Right lobe of liver (tissue), 6 donors: ENCODE results near the gene CUX1. TPM values are rescaled to one million over a fixed set of nuclear protein-coding genes. Genes with fewer than 3 reads are reported as not detected.
"Not testable (repeated sequence)": the region's sequence is repeated elsewhere in the genome, so short reads cannot be mapped to it uniquely, and the experiment has no call there.

Source experiments
- ATAC-seq, 4 donors: fragments of 200-7000 bp; cut with Tn5 transposase; one replicate each; pipeline ENCODE4 v1.9.1; 2020; ENCODE audit warnings: mild to moderate bottlenecking in 4 of 4, moderate library complexity in 4 of 4
- DNase-seq, 3 donors: peaks; one replicate each; pipeline ENCODE4 v3.0.0-alpha.2; 2020
- H3K27ac ChIP-seq, 3 donors: fragments of 200-600 bp; one replicate each; pipeline ENCODE4 v1.8.0; 2022
- H3K27me3 ChIP-seq, 2 donors: fragments of 200-600 bp; one replicate each; pipeline ENCODE4 v1.8.0; 2022
- H3K36me3 ChIP-seq, 4 donors: fragments of 200-600 bp; sonication (generic) in 1 of 4; one replicate each; pipeline versions ENCODE4 v1.5.1 to v1.8.0; 2017 to 2022; ENCODE audit warnings: control low read depth in 1 of 4
- H3K4me1 ChIP-seq, 4 donors: fragments of 200-600 bp; sonication (generic) in 1 of 4; one replicate each; pipeline versions ENCODE4 v1.5.1 to v1.8.0; 2017 to 2022; ENCODE audit warnings: control low read depth in 1 of 4
- H3K4me3 ChIP-seq, 3 donors: fragments of 200-600 bp; one replicate each; pipeline ENCODE4 v1.8.0; 2022
- H3K9me3 ChIP-seq, 4 donors: fragments of 200-600 bp; sonication (generic) in 1 of 4; one replicate each; pipeline versions ENCODE4 v1.5.1 to v1.8.0; 2017 to 2022; ENCODE audit warnings: control low read depth in 1 of 4
- CTCF ChIP-seq, 4 donors: fragments of 200-600 bp in 3 of 4; fragments of 450-650 bp in 1 of 4; IDR thresholded peaks; one replicate each; pipeline versions ENCODE4 v1.5.1 to v1.8.0; 2016 to 2022; ENCODE audit warnings: antibody characterized with exemption in 4 of 4, mild to moderate bottlenecking in 2 of 4
- POLR2A ChIP-seq: fragments of 450-650 bp; IDR thresholded peaks from one replicate; pipeline ENCODE4 v1.6.1; 2017; ENCODE audit warnings: antibody characterized with exemption, mild to moderate bottlenecking
- WGBS: methylation state at CpG from one replicate; pipeline ENCODE4 v1.1.6; 2018; ENCODE audit warnings: low coverage, low lambda C conversion rate; ENCODE audit not compliant: insufficient coverage; ENCODE audit errors: missing lambda C conversion rate; 5-methylcytosine and 5-hydroxymethylcytosine counted together
- intact Hi-C, 2 donors: fragments of 100-400 bp; cut with DNase I; formaldehyde crosslinking; loops; one replicate each; pipeline versions ENCODE4 v1.11.2 to v1.14.1; 2022
- total RNA-seq, 6 experiments: library from RNA; depleted of rRNA in 2 of 6; stranded (reverse); fragments of >200 nt in 2 of 6; fragmentation: NEBNext Ultra II Directional in 3 of 6; extraction: Animal tissue kit (Norgen Biotek cat#: 25700) in 3 of 6; gene quantifications; one replicate each; pipeline versions ENCODE4 v1.1.0 to v1.2.4, GENCODE V29; 2016 to 2023
- donor health status: DM: no; HTN: yes; CAD: no.
- donor health status: DM: no; HTN: no; CAD: no.
- donor health status: DM: no; HTN: no; CAD: no.
- donor health status: DM: no; HTN: yes; CAD: no.
- donor health status: DM: no; HTN: yes; CAD: no.

CUX1 gene
- total RNA-seq, 6 experiments from 2014 or later, result 34.3 to 53.1 (median 40.6) TPM

- Histone ChIP-seq H3K9me3 (no peaks in the 10 kb centered on the region), H3K27me3 (no peaks in the 10 kb centered on the region), H3K4me3 (no peak overlapping the region), H3K27ac (no peak overlapping the region), H3K4me1 (no peaks in the 10 kb centered on the region), H3K36me3 (no peaks in the 10 kb centered on the region)
- no peak for DNase-seq
- intact Hi-C loops, result no loop called here
- ATAC-seq, result peak in 1 of 4 donors; percentile 21
- WGBS, result 92% methylated on average over 3 of the region's 12 CpGs
- no peak for TF ChIP-seq POLR2A
- TF ChIP-seq CTCF (IDR thresholded peaks at IDR 0.05), result no peak
Observed at GRCh38 chr7:102008535-102009262, 191.3 kb downstream of the CUX1 start.

- DNase-seq, result no peak
- H3K27ac ChIP-seq, result no peak overlapping the region
- 88% methylated on average over 4 of the region's 5 CpGs for WGBS
- no peak for ATAC-seq
- no peak for TF ChIP-seq POLR2A
- TF ChIP-seq CTCF (IDR thresholded peaks at IDR 0.05), result no peak
- H3K4me1 ChIP-seq, result no peaks in the 10 kb centered on the region
- H3K4me3 ChIP-seq, result no peak overlapping the region
- intact Hi-C loops, result no loop called here
- H3K36me3 ChIP-seq, result no peaks in the 10 kb centered on the region
- no peaks in the 10 kb centered on the region for H3K27me3 ChIP-seq
- H3K9me3 ChIP-seq, result no peaks in the 10 kb centered on the region
Observed at GRCh38 chr7:102009628-102010027, 192.2 kb downstream of the CUX1 start.

GRCh38 chr7:102012112-102012830, 194.8 kb downstream of the CUX1 start:
- ATAC-seq, result not testable (repeated sequence)

GRCh38 chr7:102012941-102013461, 195.6 kb downstream of the CUX1 start:
- no peak for TF ChIP-seq POLR2A
- no peak for TF ChIP-seq CTCF (IDR thresholded peaks at IDR 0.05)
- Histone ChIP-seq H3K4me1 (no peaks in the 10 kb centered on the region), H3K4me3 (no peak overlapping the region), H3K27ac (no peak overlapping the region), H3K27me3 (no peaks in the 10 kb centered on the region), H3K9me3 (no peaks in the 10 kb centered on the region), H3K36me3 (no peaks in the 10 kb centered on the region)
- DNase-seq, result no peak
- no peak for ATAC-seq
- WGBS, result 92% methylated on average over 9 of the region's 9 CpGs
- intact Hi-C loops, result no loop called here

More at GRCh38 chr7:102012112-102012830, 194.8 kb downstream of the CUX1 start:
- DNase-seq, H3K9me3 ChIP-seq, H3K36me3 ChIP-seq, H3K27ac ChIP-seq, H3K4me3 ChIP-seq, H3K27me3 ChIP-seq, intact Hi-C loops, H3K4me1 ChIP-seq: not testable (repeated sequence)
- 84% methylated on average over 6 of the region's 13 CpGs for WGBS

GRCh38 chr7:102018876-102019275, 201.4 kb downstream of the CUX1 start:
- Histone ChIP-seq H3K27ac (no peak overlapping the region), H3K9me3 (no peaks in the 10 kb centered on the region), H3K4me3 (no peak overlapping the region), H3K27me3 (no peaks in the 10 kb centered on the region), H3K36me3 (no peaks in the 10 kb centered on the region), H3K4me1 (peaks cover 0 to 9% (median 2%) of the 10 kb centered on the region in 4 donors)
- intact Hi-C loops, result no loop called here
- DNase-seq (peak in 1 of 3 donors; percentile 25), ATAC-seq (no peak)
- no peak for TF ChIP-seq POLR2A
- WGBS, result no CpG with 5 or more reads among the region's 12 CpGs
